Mesodermal cell (in vitro differentiated cells): ENCODE measurements around the gene PACSIN2.

ENCODE experiments used
- H3K27ac ChIP-seq: 2 replicates; pipeline ENCODE4 v1.7.0; 2013; ENCODE audit warnings: mild to moderate bottlenecking, low read depth, low read length, moderate library complexity; ENCODE audit not compliant: severe bottlenecking
- H3K36me3 ChIP-seq: 2 replicates; pipeline ENCODE4 v1.7.1; 2013; ENCODE audit warnings: mild to moderate bottlenecking, low read length, moderate library complexity; ENCODE audit not compliant: control insufficient read depth, insufficient read depth
- H3K4me1 ChIP-seq: one replicate; pipeline ENCODE4 v1.7.1; 2013; ENCODE audit warnings: mild to moderate bottlenecking, low read length; ENCODE audit not compliant: insufficient read depth, control insufficient read depth, poor library complexity, severe bottlenecking
- H3K4me3 ChIP-seq: 2 replicates; pipeline ENCODE4 v1.7.0; 2013; ENCODE audit warnings: low read length, control low read depth, mild to moderate bottlenecking; ENCODE audit not compliant: insufficient read depth, poor library complexity, severe bottlenecking; ENCODE audit errors: extremely low read depth
- H3K9me3 ChIP-seq: 2 replicates; pipeline ENCODE4 v1.7.1; 2013; ENCODE audit warnings: mild to moderate bottlenecking, low read length, moderate library complexity; ENCODE audit not compliant: control insufficient read depth
- WGBS, 2 experiments: methylation state at CpG; one replicate each; pipeline ENCODE4 v1.1.5; 2013; ENCODE audit warnings: missing lambda C conversion rate in 2 of 2; ENCODE audit not compliant: insufficient coverage in 2 of 2; 5-methylcytosine and 5-hydroxymethylcytosine counted together

Gene PACSIN2

DNA sequence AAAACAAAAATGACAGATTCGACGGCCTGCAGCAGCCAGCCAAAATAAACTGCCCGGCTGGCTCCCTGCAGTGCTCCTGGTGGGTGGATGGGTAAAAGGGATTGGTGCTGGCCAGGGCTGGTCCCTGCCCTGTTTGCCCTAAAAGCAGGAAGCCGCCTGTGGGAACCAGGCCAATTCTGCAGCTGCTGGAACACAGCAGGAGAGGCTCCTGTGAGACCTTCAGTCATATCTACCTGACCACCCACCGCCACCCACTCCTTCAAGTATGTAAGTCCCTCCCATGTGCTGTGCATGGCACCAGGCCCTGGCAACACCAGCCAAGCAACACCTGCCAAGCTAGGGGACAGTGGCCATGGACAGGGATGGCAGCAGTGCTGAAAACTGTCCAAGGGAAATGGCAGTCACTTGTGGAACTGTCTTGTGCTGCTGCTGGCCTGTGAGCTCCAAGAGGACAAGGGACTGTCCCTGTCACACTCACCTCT is 109.2 kb downstream of the PACSIN2 start:
- peaks cover 79% of the 10 kb centered on the region for H3K36me3 ChIP-seq
- peaks cover 3% of the 10 kb centered on the region for H3K4me1 ChIP-seq
- WGBS, 2 experiments: 94 to 96% methylated on average over 3 to 4 of the region's 5 CpGs

DNA sequence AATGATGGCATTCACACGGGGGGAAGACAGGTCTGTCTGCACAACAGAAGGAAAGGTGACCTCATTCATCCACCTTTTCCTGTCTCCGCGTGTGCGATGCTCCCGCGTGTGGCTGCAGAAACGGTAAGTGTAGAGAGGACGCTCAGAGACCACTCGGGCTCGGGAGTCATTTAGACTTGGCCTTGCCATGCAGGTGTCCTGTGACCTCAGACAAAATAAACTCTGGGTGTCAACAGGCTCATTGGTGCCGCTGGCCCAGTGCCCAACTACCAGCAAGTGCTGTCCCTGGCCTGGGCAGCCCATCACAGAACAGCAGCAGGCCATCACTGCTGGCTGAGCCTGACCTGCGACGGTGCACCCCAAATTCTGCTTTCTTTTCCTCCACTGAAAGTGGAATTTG is 109.7 kb downstream of the PACSIN2 start:
- Histone ChIP-seq H3K27ac (no peak overlapping the region), H3K9me3 (no peaks in the 10 kb centered on the region), H3K4me3 (no peak overlapping the region), H3K36me3 (peaks cover 77% of the 10 kb centered on the region), H3K4me1 (peaks cover 3% of the 10 kb centered on the region)
- 88 to 96% methylated on average over 12 to 13 of the region's 13 CpGs for WGBS, 2 experiments

More for the DNA sequence above, 109.2 kb downstream of the PACSIN2 start:
- Histone ChIP-seq H3K27ac (no peak overlapping the region), H3K4me3 (no peak overlapping the region), H3K9me3 (no peaks in the 10 kb centered on the region)

DNA sequence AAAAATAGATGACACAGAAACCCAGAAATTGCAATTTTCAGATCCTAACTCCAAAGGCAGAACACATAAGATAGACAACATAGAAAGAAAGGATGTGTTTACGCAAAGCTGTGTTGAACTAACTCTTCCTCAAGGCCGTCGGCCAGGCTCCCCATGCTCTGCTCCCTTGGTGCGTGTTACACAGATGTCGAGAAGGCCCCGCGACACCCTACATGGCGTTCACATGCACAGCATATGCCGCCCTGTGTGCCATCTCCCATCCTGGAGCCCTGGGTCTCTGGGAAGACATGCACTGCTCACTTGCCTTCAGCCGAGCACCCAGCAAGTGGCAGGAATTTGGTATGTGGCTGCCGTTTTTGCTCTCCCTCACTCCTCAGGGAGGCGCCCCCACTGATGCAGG is 110.9 kb downstream of the PACSIN2 start:
- H3K9me3 ChIP-seq: no peaks in the 10 kb centered on the region
- H3K4me1 ChIP-seq: peaks cover 3% of the 10 kb centered on the region
- H3K4me3 ChIP-seq: no peak overlapping the region
- H3K27ac ChIP-seq: no peak overlapping the region
- H3K36me3 ChIP-seq: peaks cover 65% of the 10 kb centered on the region
- WGBS, 2 experiments: 87 to 92% methylated on average over 12 of the region's 12 CpGs

DNA sequence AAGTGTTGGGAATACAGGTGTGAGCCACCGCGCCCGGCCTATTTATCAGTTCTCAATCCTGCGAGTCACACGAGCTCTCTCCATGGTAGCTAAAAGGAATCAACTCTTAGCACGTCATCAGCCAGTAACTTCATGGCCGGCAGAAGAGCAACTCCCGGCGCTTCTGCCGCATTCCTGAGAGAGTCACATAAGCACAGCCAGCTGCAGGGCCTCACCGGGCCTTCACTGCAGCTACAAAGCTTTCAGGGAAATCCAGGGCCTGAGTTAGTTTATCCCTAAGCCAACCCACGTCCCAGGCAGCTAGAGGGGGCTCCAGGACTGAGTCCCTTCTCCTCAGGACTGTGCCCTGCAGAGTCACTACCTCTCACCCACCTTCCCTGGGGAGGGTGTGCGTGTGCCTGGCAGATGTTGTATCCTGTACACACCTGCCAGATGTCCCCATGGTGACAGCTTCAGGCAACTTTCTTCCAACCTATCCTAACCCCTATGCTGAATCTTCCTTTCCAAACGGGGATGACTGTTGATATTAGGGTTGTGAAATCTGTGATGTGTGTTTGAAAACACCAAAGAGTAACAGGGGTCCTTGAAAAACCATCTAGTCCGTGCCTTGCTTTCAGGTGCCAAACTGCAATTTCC is 112.0 kb downstream of the PACSIN2 start:
- peaks cover 9% of the 10 kb centered on the region for H3K4me1 ChIP-seq
- no peak overlapping the region for H3K4me3 ChIP-seq
- peaks cover 58% of the 10 kb centered on the region for H3K36me3 ChIP-seq
- H3K9me3 ChIP-seq: no peaks in the 10 kb centered on the region
- 82 to 85% methylated on average over 12 to 13 of the region's 15 CpGs for WGBS, 2 experiments
- H3K27ac ChIP-seq: no peak overlapping the region

DNA sequence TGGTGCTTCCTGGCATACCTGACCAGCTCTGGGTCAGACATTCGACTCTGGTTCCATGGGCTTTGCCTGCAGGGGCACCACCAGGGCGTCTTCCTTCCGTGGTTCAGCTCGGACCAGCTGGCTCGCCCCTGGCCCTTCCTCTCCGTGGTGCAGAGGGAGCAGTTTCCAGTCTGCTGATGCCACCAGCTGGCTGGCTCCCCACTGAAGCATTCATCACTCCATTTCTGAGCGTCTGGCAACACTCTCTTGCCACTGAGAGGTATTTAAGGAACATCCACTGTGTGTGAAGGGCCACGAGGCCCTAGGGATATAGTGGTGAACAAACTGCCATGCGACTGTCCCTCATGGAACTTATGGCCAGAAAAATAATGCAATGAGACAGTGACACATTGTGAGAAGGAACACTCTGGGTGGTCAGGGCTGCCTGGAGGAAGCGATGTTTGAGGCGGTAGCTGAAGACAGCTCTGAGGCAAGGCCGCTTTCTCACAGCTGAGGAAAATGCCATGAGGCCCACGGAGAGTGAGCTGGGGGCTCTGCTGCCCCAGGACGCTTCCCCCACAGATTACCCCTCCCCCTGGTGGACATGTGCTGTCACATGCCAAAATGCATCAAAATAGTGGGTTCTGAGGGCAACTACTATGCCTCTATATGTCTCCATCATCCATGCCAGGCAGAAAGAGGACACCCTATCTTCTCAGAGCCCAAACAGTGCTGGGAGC is 113.0 kb downstream of the PACSIN2 start:
- H3K4me3 ChIP-seq: no peak overlapping the region
- peaks cover 49% of the 10 kb centered on the region for H3K36me3 ChIP-seq
- 89 to 94% methylated on average over 12 to 14 of the region's 14 CpGs for WGBS, 2 experiments
- H3K27ac ChIP-seq: no peak overlapping the region
- no peaks in the 10 kb centered on the region for H3K9me3 ChIP-seq
- H3K4me1 ChIP-seq: peaks cover 9% of the 10 kb centered on the region

DNA sequence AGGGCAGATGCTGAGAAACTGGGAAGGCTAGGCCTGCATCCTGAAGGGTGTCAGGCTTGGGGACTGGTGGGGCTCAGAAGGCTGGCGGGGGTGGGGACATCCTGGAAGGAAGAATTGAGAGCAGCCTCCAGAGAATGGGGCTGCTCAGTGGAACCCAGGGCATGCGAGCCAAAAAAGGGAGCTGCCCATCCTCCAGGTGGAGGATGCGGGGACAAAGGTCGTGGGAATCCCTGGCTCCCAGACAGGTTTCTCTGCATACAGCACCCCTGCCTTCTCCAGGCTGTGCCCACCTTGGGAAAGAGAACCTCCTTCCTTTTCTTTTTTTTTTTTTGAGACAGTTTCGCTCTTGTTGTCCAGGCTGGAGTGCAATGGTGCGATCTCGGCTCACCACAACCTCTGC is 117.0 kb downstream of the PACSIN2 start:
- 98 to 99% methylated on average over 6 to 7 of the region's 7 CpGs for WGBS, 2 experiments
- H3K9me3 ChIP-seq: no peaks in the 10 kb centered on the region
- peaks cover 30% of the 10 kb centered on the region for H3K36me3 ChIP-seq
- H3K27ac ChIP-seq: no peak overlapping the region
- no peak overlapping the region for H3K4me3 ChIP-seq
- H3K4me1 ChIP-seq: peaks cover 5% of the 10 kb centered on the region

DNA sequence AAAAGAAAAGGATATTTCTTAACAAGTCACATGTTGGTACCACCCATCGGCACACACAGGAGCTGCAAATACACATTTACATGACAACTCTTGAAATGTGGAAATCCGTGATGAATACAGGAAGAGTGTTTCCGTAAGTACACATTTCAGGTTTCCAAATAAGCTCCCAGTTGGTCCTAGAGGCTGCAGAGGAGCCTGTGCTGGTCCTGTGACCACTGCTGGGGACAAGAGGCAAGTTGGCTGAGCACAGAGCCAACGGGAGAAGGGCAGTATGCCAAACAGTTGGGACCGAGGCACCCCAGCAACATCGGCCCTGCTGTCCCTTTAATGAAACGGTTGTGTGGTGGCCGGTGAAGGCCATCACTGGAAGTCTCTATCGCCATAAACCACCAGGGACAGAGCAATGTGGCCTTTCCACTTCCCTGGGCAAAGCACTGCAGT is 119.4 kb downstream of the PACSIN2 start:
- Histone ChIP-seq H3K27ac (no peak overlapping the region), H3K36me3 (peaks cover 32% of the 10 kb centered on the region), H3K4me1 (peaks cover 5% of the 10 kb centered on the region), H3K9me3 (no peaks in the 10 kb centered on the region), H3K4me3 (no peak overlapping the region)
- WGBS, 2 experiments: 89 to 90% methylated on average over 8 of the region's 9 CpGs

DNA sequence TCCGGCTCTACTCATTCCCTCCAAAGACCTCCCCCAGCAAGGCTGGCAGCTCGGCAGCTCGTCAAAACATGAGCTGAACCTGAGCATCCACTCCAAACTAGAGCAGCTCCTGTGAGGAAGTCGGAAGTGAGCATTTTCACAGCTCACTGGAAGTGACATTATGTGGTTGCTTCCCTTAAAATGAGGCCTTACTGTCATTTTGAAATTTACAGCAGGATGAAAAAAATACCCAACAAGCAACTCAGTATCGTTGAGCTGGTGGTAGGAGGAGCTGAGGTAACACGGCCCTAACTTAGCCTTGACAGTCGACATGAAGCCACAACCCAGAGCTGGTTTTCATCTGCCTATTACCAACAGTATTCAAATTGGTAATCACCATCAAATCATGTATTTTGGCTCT is 119.9 kb downstream of the PACSIN2 start:
- Histone ChIP-seq H3K27ac (no peak overlapping the region), H3K4me1 (peaks cover 5% of the 10 kb centered on the region), H3K36me3 (peaks cover 37% of the 10 kb centered on the region), H3K9me3 (no peaks in the 10 kb centered on the region), H3K4me3 (no peak overlapping the region)
- 82 to 84% methylated on average over 6 to 7 of the region's 7 CpGs for WGBS, 2 experiments

DNA sequence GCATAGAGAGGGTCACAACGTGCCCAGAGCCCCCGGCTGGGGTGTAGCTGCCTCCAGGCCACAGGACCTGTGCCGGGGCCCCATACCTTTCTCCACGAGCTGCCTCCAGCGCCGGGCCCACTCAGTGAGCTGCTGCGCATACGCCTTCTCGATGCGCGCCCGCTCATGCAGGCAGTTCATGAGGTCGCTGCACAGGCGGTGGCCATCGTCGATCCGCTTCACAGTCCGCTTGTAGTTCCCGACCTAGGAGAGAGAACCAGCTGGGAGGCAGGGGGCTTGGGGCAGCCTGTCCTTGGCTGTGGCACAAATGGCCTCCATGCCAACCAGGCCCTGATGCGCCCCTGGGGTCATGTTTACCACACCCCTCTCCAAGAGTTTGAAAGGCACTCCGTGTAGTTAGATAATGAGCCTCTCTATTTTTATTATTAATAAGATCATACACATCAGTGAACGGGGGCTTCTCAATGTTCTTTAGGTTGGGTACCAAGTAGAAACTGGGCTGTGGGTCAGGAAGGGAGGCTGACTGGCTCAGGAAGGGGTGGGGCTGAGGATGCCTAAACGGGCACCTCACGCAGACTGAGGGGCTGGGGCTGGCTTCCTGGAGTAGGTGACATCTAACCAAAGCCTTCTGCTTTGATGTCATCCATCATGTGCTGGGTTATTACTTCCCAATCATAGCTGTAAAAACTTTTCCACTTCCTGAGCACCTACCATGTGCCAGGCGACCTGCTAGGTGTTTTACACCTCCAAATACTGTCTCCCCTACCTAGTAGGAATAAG is 121.4 kb downstream of the PACSIN2 start:
- WGBS, 2 experiments: 89 to 94% methylated on average over 21 to 22 of the region's 25 CpGs

DNA sequence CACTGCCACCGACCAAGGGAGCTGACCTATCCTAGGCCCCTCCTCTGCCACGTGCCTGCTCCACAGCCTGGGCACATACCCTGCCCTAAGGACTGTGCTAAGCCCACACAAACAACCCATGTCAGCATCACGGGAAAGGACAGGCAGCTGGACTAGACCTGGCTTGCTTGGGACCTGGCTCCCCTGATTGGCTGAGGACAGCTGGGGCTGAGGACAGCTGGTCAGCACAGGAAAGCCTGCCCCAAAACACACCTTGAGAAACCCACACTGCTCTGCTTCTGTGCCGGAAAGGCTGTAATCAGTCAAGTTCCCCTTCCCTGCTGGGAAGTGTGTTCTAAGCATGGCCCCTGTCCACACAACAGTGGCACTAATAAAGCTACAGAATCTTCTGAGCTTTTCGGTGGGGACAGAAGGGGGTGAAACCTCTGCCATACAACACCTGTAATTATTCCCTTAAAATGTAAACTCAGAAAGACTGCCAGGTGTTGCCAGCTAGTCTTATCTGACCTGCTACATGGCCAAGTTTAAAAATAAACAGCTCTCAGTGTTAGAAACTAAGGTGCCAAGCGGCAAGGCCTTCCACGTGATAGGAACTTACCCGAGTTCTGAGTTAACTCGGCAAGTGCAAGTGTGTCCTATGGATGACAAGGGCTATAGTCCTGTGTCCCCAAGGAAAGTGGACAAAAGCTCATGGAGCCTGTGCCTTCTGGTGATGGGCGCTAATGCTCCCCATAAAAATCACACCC is 122.2 kb downstream of the PACSIN2 start:
- no peak overlapping the region for H3K27ac ChIP-seq
- no peaks in the 10 kb centered on the region for H3K9me3 ChIP-seq
- 87 to 88% methylated on average over 9 to 10 of the region's 10 CpGs for WGBS, 2 experiments
- H3K36me3 ChIP-seq: peaks cover 57% of the 10 kb centered on the region
- no peak overlapping the region for H3K4me3 ChIP-seq
- H3K4me1 ChIP-seq: no peaks in the 10 kb centered on the region

More for the DNA sequence above, 121.4 kb downstream of the PACSIN2 start:
- Histone ChIP-seq H3K9me3 (no peaks in the 10 kb centered on the region), H3K27ac (no peak overlapping the region), H3K36me3 (peaks cover 49% of the 10 kb centered on the region), H3K4me3 (no peak overlapping the region), H3K4me1 (peaks cover 2% of the 10 kb centered on the region)
